ENCODE results near the gene TSPAN16.

TSPAN16 gene

DNA sequence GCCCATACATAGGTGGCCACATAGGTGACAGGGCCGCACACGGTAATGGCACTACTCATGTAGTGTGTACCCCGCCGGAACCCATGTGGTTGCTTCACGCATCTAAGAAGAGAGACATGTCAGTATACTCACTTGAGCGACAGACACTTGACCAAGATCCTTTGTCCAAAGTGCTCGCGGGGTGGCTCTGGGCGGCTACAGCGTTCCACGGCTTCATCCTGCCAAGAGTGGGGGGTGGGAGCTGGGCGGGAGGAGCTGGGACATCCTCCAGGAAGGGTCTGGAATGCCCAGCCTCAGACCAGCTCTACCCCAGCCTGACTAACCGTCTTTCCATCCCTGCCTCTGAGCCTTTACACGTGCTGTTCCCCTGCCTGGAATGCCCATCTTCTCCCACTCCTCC, 48.0 kb upstream of the TSPAN16 start:
- DNase-seq (no peak), ATAC-seq (ENCODE audit: insufficient read depth, low read depth) (no peak)
- Histone ChIP-seq H3K9me3 (ENCODE audit: insufficient read depth, low read length, severe bottlenecking) (no peaks in the 10 kb centered on the region), H3K27ac (ENCODE audit: low read length) (no peak overlapping the region), H3K9ac (ENCODE audit: low read depth, low read length) (no peak overlapping the region), H3K4me1 (ENCODE audit: insufficient read depth, low read length) (peaks cover 2% of the 10 kb centered on the region; the same call in 1 of the 2 replicates), H4K20me1 (ENCODE audit: insufficient read depth, low read length) (no peaks in the 10 kb centered on the region), H2AFZ (ENCODE audit: low read depth, low read length) (no peak overlapping the region), H3K4me2 (ENCODE audit: insufficient read depth, low read length) (no peak overlapping the region), H3K27me3 (ENCODE audit: insufficient read depth, low read length, poor library complexity) (no peaks in the 10 kb centered on the region), H3K36me3 (ENCODE audit: insufficient read depth, low read length) (no peaks in the 10 kb centered on the region), H3K79me2 (ENCODE audit: insufficient read depth, low read length) (no peaks in the 10 kb centered on the region), H3K4me3 (ENCODE audit: low read depth in 1 of 2, low read length in 2 of 2) (no peak overlapping the region)
- TF ChIP-seq CTCF (IDR thresholded peaks at IDR 0.05; ENCODE audit: borderline replicate concordance, extremely low read depth, low read length, poor library complexity, severe bottlenecking) (no peak), EZH2 (IDR thresholded peaks at IDR 0.05; ENCODE audit: borderline replicate concordance, low read depth, low read length, severe bottlenecking) (no peak)

DNA sequence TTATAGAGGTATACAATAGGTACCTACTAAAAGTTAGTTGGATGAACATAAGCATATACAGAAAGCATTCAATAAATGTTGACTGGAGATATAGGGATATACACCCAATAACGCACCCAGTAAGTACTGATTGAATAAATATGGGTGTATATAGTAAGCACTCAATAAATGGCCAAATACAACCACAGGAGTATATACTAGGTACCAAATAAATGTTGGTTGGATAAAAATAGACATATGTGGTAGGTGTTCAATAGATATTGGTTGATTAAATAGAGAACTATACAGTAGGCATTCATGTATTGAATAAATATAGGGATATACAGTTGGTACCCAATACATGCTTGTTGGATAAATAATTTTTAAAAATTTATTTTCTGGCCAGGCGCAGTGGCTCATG, 47.1 kb upstream of the TSPAN16 start:
- H3K4me1 ChIP-seq (ENCODE audit: insufficient read depth, low read length), result no peaks in the 10 kb centered on the region
- H3K36me3 ChIP-seq (ENCODE audit: insufficient read depth, low read length), result no peaks in the 10 kb centered on the region
- TF ChIP-seq EZH2 (IDR thresholded peaks at IDR 0.05; ENCODE audit: borderline replicate concordance, low read depth, low read length, severe bottlenecking) (no peak), CTCF (IDR thresholded peaks at IDR 0.05; ENCODE audit: borderline replicate concordance, extremely low read depth, low read length, poor library complexity, severe bottlenecking) (no peak)
- no peaks in the 10 kb centered on the region for H3K27me3 ChIP-seq (ENCODE audit: insufficient read depth, low read length, poor library complexity)
- ATAC-seq (ENCODE audit: insufficient read depth, low read depth), result no peak
- no peak overlapping the region for H3K4me2 ChIP-seq (ENCODE audit: insufficient read depth, low read length)
- no peaks in the 10 kb centered on the region for H3K9me3 ChIP-seq (ENCODE audit: insufficient read depth, low read length, severe bottlenecking)
- H3K4me3 ChIP-seq (ENCODE audit: low read depth in 1 of 2, low read length in 2 of 2), result no peak overlapping the region
- no peaks in the 10 kb centered on the region for H3K79me2 ChIP-seq (ENCODE audit: insufficient read depth, low read length)
- no peak overlapping the region for H3K9ac ChIP-seq (ENCODE audit: low read depth, low read length)
- H2AFZ ChIP-seq (ENCODE audit: low read depth, low read length), result no peak overlapping the region
- H3K27ac ChIP-seq (ENCODE audit: low read length), result no peak overlapping the region
- no peaks in the 10 kb centered on the region for H4K20me1 ChIP-seq (ENCODE audit: insufficient read depth, low read length)
- DNase-seq, result no peak

DNA sequence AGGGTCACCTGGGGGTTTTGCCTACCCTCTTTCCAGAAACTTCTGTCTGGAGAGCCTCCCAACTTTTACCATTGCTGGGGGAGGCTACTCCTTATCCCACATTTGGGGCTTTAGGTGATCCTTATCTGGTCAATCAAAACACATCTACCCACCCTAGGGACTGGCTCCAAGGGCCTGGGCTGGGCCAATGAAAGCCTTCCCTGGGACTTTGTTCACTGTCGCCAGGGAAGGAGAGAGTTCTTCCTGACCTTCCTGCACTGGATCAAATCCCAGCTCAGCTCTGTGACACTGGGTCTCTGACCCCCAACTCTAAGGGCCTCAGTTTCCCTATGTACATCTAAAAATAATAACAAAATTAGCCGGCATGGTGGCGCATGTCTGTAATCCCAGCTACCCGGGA, 44.7 kb upstream of the TSPAN16 start:
- Histone ChIP-seq H3K79me2 (ENCODE audit: insufficient read depth, low read length) (no peaks in the 10 kb centered on the region), H3K9ac (ENCODE audit: low read depth, low read length) (no peak overlapping the region), H3K9me3 (ENCODE audit: insufficient read depth, low read length, severe bottlenecking) (no peaks in the 10 kb centered on the region), H3K36me3 (ENCODE audit: insufficient read depth, low read length) (no peaks in the 10 kb centered on the region), H3K27me3 (ENCODE audit: insufficient read depth, low read length, poor library complexity) (no peaks in the 10 kb centered on the region), H3K4me3 (ENCODE audit: low read depth in 1 of 2, low read length in 2 of 2) (no peak overlapping the region), H4K20me1 (ENCODE audit: insufficient read depth, low read length) (no peaks in the 10 kb centered on the region), H3K4me2 (ENCODE audit: insufficient read depth, low read length) (no peak overlapping the region), H2AFZ (ENCODE audit: low read depth, low read length) (no peak overlapping the region), H3K27ac (ENCODE audit: low read length) (no peak overlapping the region), H3K4me1 (ENCODE audit: insufficient read depth, low read length) (no peaks in the 10 kb centered on the region)
- TF ChIP-seq EZH2 (IDR thresholded peaks at IDR 0.05; ENCODE audit: borderline replicate concordance, low read depth, low read length, severe bottlenecking) (no peak), CTCF (IDR thresholded peaks at IDR 0.05; ENCODE audit: borderline replicate concordance, extremely low read depth, low read length, poor library complexity, severe bottlenecking) (no peak)
- no peak for DNase-seq
- ATAC-seq (ENCODE audit: insufficient read depth, low read depth), result no peak

All from DND-41 (cell line).